ENCODE data around the gene PRKG1. TPM values are rescaled to one million over a fixed set of nuclear protein-coding genes. Genes with fewer than 3 reads are reported as not detected.

Gene PRKG1
- total and polyA plus RNA-seq, 7 experiments from 2014 or later = 0.19 TPM; not detected in 6

DNA sequence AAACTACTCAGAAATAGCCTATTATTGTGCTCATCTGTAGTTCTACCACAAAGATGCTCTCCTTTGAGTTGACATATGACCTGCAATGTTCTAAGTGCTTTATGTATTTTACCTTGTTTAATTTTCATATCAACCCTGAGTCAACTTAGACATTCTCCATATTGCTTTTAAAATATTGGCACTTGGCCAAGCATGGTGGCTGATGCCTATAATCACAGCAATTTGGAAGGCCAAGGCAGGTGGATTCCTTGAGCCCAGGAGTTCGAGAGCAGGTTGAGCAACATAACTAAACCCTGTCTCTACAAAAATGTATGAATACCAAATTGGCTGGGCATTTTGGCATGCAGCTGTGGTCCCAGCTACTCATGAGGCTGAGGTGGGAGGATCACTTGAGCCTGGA, 50.6 kb downstream of the PRKG1 start:
- Mint-ChIP-seq H3K36me3 (no peaks in the 10 kb centered on the region), H3K27ac (no peak overlapping the region), H3K4me1 (no peaks in the 10 kb centered on the region), H3K4me3 (no peak overlapping the region), H3K27me3 (no peaks in the 10 kb centered on the region), H3K9me3 (peaks cover 0 to 6% (median 2%) of the 10 kb centered on the region in 11 donors)
- CTCF ChIA-PET = no interaction called here
- DNase-seq (peak in 1 of 9 donors; percentile 3), ATAC-seq (no peak)
- POLR2A ChIA-PET = no interaction called here
- Histone ChIP-seq H3K27me3 (ENCODE audit: control insufficient read depth in 2 of 2, insufficient read depth in 2 of 2, low read length in 2 of 2) (no peaks in the 10 kb centered on the region), H3K27ac (ENCODE audit: low read depth, low read length) (no peak overlapping the region), H3K4me3 (ENCODE audit: low read length) (no peak overlapping the region), H3K9me3 (ENCODE audit: control insufficient read depth in 2 of 3, low read length in 3 of 3) (no peaks in the 10 kb centered on the region), H3K4me1 (ENCODE audit: control insufficient read depth in 2 of 2, insufficient read depth in 2 of 2, low read length in 2 of 2) (no peaks in the 10 kb centered on the region), H3K36me3 (ENCODE audit: control insufficient read depth in 2 of 3, insufficient read depth in 3 of 3, low read length in 3 of 3) (no peaks in the 10 kb centered on the region)
- intact Hi-C loops (cut with micrococcal nuclease) = no loop called here

- Mint-ChIP-seq H3K36me3 (no peaks in the 10 kb centered on the region), H3K27ac (no peak overlapping the region), H3K9me3 (peaks cover 0 to 6% (median 2%) of the 10 kb centered on the region in 11 donors), H3K4me1 (no peaks in the 10 kb centered on the region), H3K27me3 (no peaks in the 10 kb centered on the region), H3K4me3 (no peak overlapping the region)
- POLR2A ChIA-PET = no interaction called here
- Histone ChIP-seq H3K36me3 (ENCODE audit: control insufficient read depth in 2 of 3, insufficient read depth in 3 of 3, low read length in 3 of 3) (no peaks in the 10 kb centered on the region), H3K27ac (ENCODE audit: low read depth, low read length) (no peak overlapping the region), H3K4me1 (ENCODE audit: control insufficient read depth in 2 of 2, insufficient read depth in 2 of 2, low read length in 2 of 2) (no peaks in the 10 kb centered on the region), H3K9me3 (ENCODE audit: control insufficient read depth in 2 of 3, low read length in 3 of 3) (no peaks in the 10 kb centered on the region), H3K27me3 (ENCODE audit: control insufficient read depth in 2 of 2, insufficient read depth in 2 of 2, low read length in 2 of 2) (no peaks in the 10 kb centered on the region), H3K4me3 (ENCODE audit: low read length) (no peak overlapping the region)
- ATAC-seq (no peak), DNase-seq (no peak)
- intact Hi-C loops (cut with micrococcal nuclease) = no loop called here
- CTCF ChIA-PET = no interaction called here
These were observed 51.2 kb downstream of the PRKG1 start for GRCh38 chr10:51125518-51125917.

GRCh38 chr10:51129946-51130544, 55.8 kb downstream of the PRKG1 start:
- no peaks in the 10 kb centered on the region for H3K27me3 Mint-ChIP-seq

GRCh38 chr10:51137756-51138529, 63.7 kb downstream of the PRKG1 start:
- no peak overlapping the region for H3K27ac ChIP-seq (ENCODE audit: low read depth, low read length)

More at GRCh38 chr10:51129946-51130544, 55.8 kb downstream of the PRKG1 start:
- intact Hi-C loops (cut with micrococcal nuclease) = no loop called here
- CTCF ChIA-PET = no interaction called here
- Histone ChIP-seq H3K27ac (ENCODE audit: low read depth, low read length) (no peak overlapping the region), H3K27me3 (ENCODE audit: control insufficient read depth in 2 of 2, insufficient read depth in 2 of 2, low read length in 2 of 2) (no peaks in the 10 kb centered on the region), H3K4me3 (ENCODE audit: low read length) (no peak overlapping the region), H3K9me3 (ENCODE audit: control insufficient read depth in 2 of 3, low read length in 3 of 3) (no peaks in the 10 kb centered on the region), H3K4me1 (ENCODE audit: control insufficient read depth in 2 of 2, insufficient read depth in 2 of 2, low read length in 2 of 2) (no peaks in the 10 kb centered on the region), H3K36me3 (ENCODE audit: control insufficient read depth in 2 of 3, insufficient read depth in 3 of 3, low read length in 3 of 3) (no peaks in the 10 kb centered on the region)
- Mint-ChIP-seq H3K36me3 (no peaks in the 10 kb centered on the region), H3K4me3 (no peak overlapping the region), H3K27ac (no peak overlapping the region), H3K9me3 (peaks cover 0 to 4% (median 0%) of the 10 kb centered on the region in 11 donors), H3K4me1 (no peaks in the 10 kb centered on the region)
- POLR2A ChIA-PET = no interaction called here
- no peak for DNase-seq
- no peak for ATAC-seq

GRCh38 chr10:51139176-51139575, 64.9 kb downstream of the PRKG1 start:
- H3K27me3 ChIP-seq (ENCODE audit: control insufficient read depth in 2 of 2, insufficient read depth in 2 of 2, low read length in 2 of 2) = no peaks in the 10 kb centered on the region
- H3K4me1 ChIP-seq (ENCODE audit: control insufficient read depth in 2 of 2, insufficient read depth in 2 of 2, low read length in 2 of 2) = no peaks in the 10 kb centered on the region
- no peaks in the 10 kb centered on the region for H3K27me3 Mint-ChIP-seq
- POLR2A ChIA-PET = no interaction called here
- H3K4me1 Mint-ChIP-seq = no peaks in the 10 kb centered on the region
- H3K9me3 ChIP-seq (ENCODE audit: control insufficient read depth in 2 of 3, low read length in 3 of 3) = no peaks in the 10 kb centered on the region
- H3K27ac ChIP-seq (ENCODE audit: low read depth, low read length) = no peak overlapping the region
- H3K9me3 Mint-ChIP-seq = peaks cover 0 to 7% (median 0%) of the 10 kb centered on the region in 11 donors
- no peak overlapping the region for H3K4me3 ChIP-seq (ENCODE audit: low read length)
- CTCF ChIA-PET = no interaction called here
- no peaks in the 10 kb centered on the region for H3K36me3 ChIP-seq (ENCODE audit: control insufficient read depth in 2 of 3, insufficient read depth in 3 of 3, low read length in 3 of 3)
- ATAC-seq (no peak), DNase-seq (no peak)
- no peaks in the 10 kb centered on the region for H3K36me3 Mint-ChIP-seq
- H3K4me3 Mint-ChIP-seq = no peak overlapping the region
- intact Hi-C loops (cut with micrococcal nuclease) = no loop called here
- H3K27ac Mint-ChIP-seq = no peak overlapping the region

More at GRCh38 chr10:51137756-51138529, 63.7 kb downstream of the PRKG1 start:
- CTCF ChIA-PET = no interaction called here
- Mint-ChIP-seq H3K4me3 (no peak overlapping the region), H3K4me1 (no peaks in the 10 kb centered on the region), H3K9me3 (peaks cover 0 to 7% (median 0%) of the 10 kb centered on the region in 11 donors), H3K27ac (no peak overlapping the region), H3K36me3 (no peaks in the 10 kb centered on the region), H3K27me3 (no peaks in the 10 kb centered on the region)
- H3K4me1 ChIP-seq (ENCODE audit: control insufficient read depth in 2 of 2, insufficient read depth in 2 of 2, low read length in 2 of 2) = no peaks in the 10 kb centered on the region
- H3K9me3 ChIP-seq (ENCODE audit: control insufficient read depth in 2 of 3, low read length in 3 of 3) = no peaks in the 10 kb centered on the region
- ATAC-seq (no peak), DNase-seq (no peak)
- H3K36me3 ChIP-seq (ENCODE audit: control insufficient read depth in 2 of 3, insufficient read depth in 3 of 3, low read length in 3 of 3) = no peaks in the 10 kb centered on the region
- intact Hi-C loops (cut with micrococcal nuclease) = no loop called here
- POLR2A ChIA-PET = no interaction called here
- H3K4me3 ChIP-seq (ENCODE audit: low read length) = no peak overlapping the region
- no peaks in the 10 kb centered on the region for H3K27me3 ChIP-seq (ENCODE audit: control insufficient read depth in 2 of 2, insufficient read depth in 2 of 2, low read length in 2 of 2)

GRCh38 chr10:51141010-51141409, 66.7 kb downstream of the PRKG1 start:
- no peak overlapping the region for H3K4me3 ChIP-seq (ENCODE audit: low read length)
- Mint-ChIP-seq H3K4me1 (no peaks in the 10 kb centered on the region), H3K4me3 (no peak overlapping the region), H3K9me3 (peaks cover 0 to 5% (median 0%) of the 10 kb centered on the region in 11 donors), H3K27me3 (no peaks in the 10 kb centered on the region), H3K27ac (no peak overlapping the region), H3K36me3 (no peaks in the 10 kb centered on the region)
- ChIA-PET POLR2A (no interaction called here), CTCF (no interaction called here)
- no peaks in the 10 kb centered on the region for H3K4me1 ChIP-seq (ENCODE audit: control insufficient read depth in 2 of 2, insufficient read depth in 2 of 2, low read length in 2 of 2)
- H3K36me3 ChIP-seq (ENCODE audit: control insufficient read depth in 2 of 3, insufficient read depth in 3 of 3, low read length in 3 of 3) = no peaks in the 10 kb centered on the region
- H3K9me3 ChIP-seq (ENCODE audit: control insufficient read depth in 2 of 3, low read length in 3 of 3) = no peaks in the 10 kb centered on the region
- intact Hi-C loops (cut with micrococcal nuclease) = no loop called here
- ATAC-seq (no peak), DNase-seq (no peak)
- no peaks in the 10 kb centered on the region for H3K27me3 ChIP-seq (ENCODE audit: control insufficient read depth in 2 of 2, insufficient read depth in 2 of 2, low read length in 2 of 2)
- no peak overlapping the region for H3K27ac ChIP-seq (ENCODE audit: low read depth, low read length)

Measured in naive thymus-derived CD4-positive, alpha-beta T cell (primary cell).